WTC11 (cell line): Measurements from ENCODE around the gene AHCYL1.

Source experiments
- ATF3 ChIP-seq: sonication (generic); formaldehyde crosslinking; conservative IDR thresholded peaks from 2 replicates; pipeline ENCODE4 v1.8.1; 2022; ENCODE audit warnings: mild to moderate bottlenecking, missing genetic modification reagents
- CTCF ChIP-seq: fragments of 200-600 bp; IDR thresholded peaks from 2 replicates; pipeline ENCODE4 v1.8.0; 2022; ENCODE audit warnings: antibody characterized with exemption
- ESRRA ChIP-seq: sonication (generic); formaldehyde crosslinking; IDR thresholded peaks from 2 replicates; pipeline ENCODE4 v1.8.1; 2022; ENCODE audit warnings: mild to moderate bottlenecking, missing genetic modification reagents, borderline replicate concordance
- FOXJ3 ChIP-seq: sonication (generic); formaldehyde crosslinking; IDR thresholded peaks from 2 replicates; pipeline ENCODE4 v1.9.0; 2021; ENCODE audit warnings: missing genetic modification reagents, mild to moderate bottlenecking, borderline replicate concordance
- USF2 ChIP-seq: sonication (generic); formaldehyde crosslinking; IDR thresholded peaks from 2 replicates; pipeline ENCODE4 v1.8.1; 2023; ENCODE audit warnings: mild to moderate bottlenecking, missing genetic modification reagents, moderate library complexity

- no peak for TF ChIP-seq CTCF
- no peak for TF ChIP-seq USF2 (CRISPR knock-in tag)
- TF ChIP-seq FOXJ3 (CRISPR knock-in tag) = no peak
- TF ChIP-seq ATF3 = no peak
- no peak for TF ChIP-seq ESRRA (CRISPR knock-in tag)
These were observed 63.7 kb downstream of the AHCYL1 start for GRCh38 chr1:110048240-110048639.
